Measurements from ENCODE around the gene TTC9.
"Not testable (repeated sequence)": the region's sequence is repeated elsewhere in the genome, so short reads cannot be mapped to it uniquely, and the experiment has no call there.

TTC9 gene

DNA sequence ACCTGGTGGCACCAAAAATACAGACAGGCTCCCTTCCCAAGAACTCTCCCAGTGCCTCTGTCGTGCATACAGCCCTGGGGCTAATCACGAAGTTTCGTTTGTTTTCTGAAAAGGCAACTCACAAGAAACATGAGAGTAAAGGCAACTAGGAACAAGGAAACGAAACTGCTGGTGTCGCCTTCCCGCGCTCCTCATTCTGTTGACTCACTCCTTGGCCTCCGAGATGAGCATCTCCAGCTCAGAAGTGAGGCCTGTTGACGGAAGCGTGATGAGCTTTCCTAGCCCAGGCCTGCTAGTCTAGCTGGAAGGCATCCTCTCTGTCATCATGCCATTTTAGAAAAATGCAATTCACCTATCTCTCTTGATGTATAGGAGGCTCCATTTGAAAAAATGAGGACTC lies 50.5 kb downstream of the TTC9 start:
- Histone ChIP-seq H3K27ac (ENCODE audit: low read length) (no peak overlapping the region), H3K27me3 (ENCODE audit: low read depth, low read length) (no peaks in the 10 kb centered on the region), H3K4me1 (ENCODE audit: control insufficient read depth in 1 of 2, insufficient read depth in 2 of 2, low read length in 2 of 2) (no peaks in the 10 kb centered on the region), H3K4me3 (ENCODE audit: low read depth in 1 of 2, low read length in 2 of 2) (no peak overlapping the region), H3K36me3 (ENCODE audit: control insufficient read depth in 1 of 2, insufficient read depth in 2 of 2, low read length in 2 of 2) (no peaks in the 10 kb centered on the region), H3K9me3 (ENCODE audit: control insufficient read depth in 1 of 2, low read length in 2 of 2) (no peaks in the 10 kb centered on the region)

DNA sequence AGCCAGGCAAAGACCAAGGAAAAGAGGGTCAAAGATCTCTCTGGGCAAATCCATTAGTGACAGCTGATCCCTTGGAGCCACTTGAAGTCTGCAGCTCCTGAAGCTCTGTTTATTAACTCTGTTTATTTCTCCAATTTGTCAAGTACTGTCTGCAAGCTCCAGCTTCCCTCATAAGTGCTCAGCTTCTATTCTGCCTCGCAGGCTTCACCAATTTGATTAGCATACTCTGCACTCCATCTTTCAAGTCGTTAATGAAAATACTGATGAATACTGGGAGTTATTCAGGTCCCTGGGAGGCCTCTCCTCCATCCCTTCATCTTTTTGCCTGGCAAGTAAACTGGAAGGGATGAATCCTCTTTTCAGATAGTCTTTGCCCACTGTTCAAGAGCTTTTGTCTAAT lies 54.3 kb downstream of the TTC9 start:
- Histone ChIP-seq H3K9me3 (ENCODE audit: control insufficient read depth in 1 of 2, low read length in 2 of 2) (no peaks in the 10 kb centered on the region), H3K4me1 (ENCODE audit: control insufficient read depth in 1 of 2, insufficient read depth in 2 of 2, low read length in 2 of 2) (no peaks in the 10 kb centered on the region), H3K4me3 (ENCODE audit: low read depth in 1 of 2, low read length in 2 of 2) (no peak overlapping the region), H3K27me3 (ENCODE audit: low read depth, low read length) (no peaks in the 10 kb centered on the region), H3K27ac (ENCODE audit: low read length) (no peak overlapping the region), H3K36me3 (ENCODE audit: control insufficient read depth in 1 of 2, insufficient read depth in 2 of 2, low read length in 2 of 2) (no peaks in the 10 kb centered on the region)

DNA sequence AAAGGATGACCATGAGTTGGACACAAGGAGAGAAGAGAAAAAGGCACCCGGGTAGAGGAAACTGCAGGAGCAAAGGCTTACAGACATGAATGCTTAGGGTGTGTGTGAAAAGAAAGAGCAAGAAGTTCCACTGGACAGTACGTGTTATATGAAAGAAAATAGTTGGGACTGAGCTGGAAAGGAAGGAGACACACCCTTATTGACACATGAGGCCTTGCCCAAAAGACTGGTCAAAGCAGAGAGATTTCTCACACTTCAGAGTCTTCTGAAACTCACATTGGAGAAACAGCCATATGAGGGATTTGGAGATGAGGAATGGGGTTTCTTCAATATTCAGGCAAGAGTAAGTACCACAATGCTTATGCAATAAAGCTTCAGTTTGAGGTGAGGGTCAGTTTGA lies 56.0 kb downstream of the TTC9 start:
- Histone ChIP-seq H3K4me3 (ENCODE audit: low read depth in 1 of 2, low read length in 2 of 2) (no peak overlapping the region), H3K4me1 (ENCODE audit: control insufficient read depth in 1 of 2, insufficient read depth in 2 of 2, low read length in 2 of 2) (no peaks in the 10 kb centered on the region), H3K9me3 (ENCODE audit: control insufficient read depth in 1 of 2, low read length in 2 of 2) (no peaks in the 10 kb centered on the region), H3K27me3 (ENCODE audit: low read depth, low read length) (no peaks in the 10 kb centered on the region), H3K27ac (ENCODE audit: low read length) (no peak overlapping the region), H3K36me3 (ENCODE audit: control insufficient read depth in 1 of 2, insufficient read depth in 2 of 2, low read length in 2 of 2) (no peaks in the 10 kb centered on the region)

DNA sequence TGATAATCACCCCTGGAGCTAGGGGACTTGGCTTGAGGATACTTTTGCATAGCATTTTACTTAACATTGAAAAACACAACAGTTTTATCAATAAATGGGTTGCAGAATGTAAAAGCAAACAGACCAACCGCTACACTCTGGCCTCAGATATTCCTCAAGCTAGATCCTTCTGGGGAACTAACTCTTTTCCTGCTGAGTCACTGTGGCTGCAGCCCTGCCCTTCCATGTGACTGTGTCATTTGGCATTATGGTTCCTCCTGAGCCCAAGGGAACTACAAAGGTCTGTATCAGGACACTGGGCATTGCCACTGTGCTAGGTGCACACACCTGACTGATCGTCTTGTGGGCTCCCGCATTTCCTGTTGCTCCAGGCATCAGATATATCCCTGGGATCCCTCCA lies 56.6 kb downstream of the TTC9 start:
- Histone ChIP-seq H3K9me3 (ENCODE audit: control insufficient read depth in 1 of 2, low read length in 2 of 2) (no peaks in the 10 kb centered on the region), H3K27ac (ENCODE audit: low read length) (no peak overlapping the region), H3K27me3 (ENCODE audit: low read depth, low read length) (no peaks in the 10 kb centered on the region), H3K4me1 (ENCODE audit: control insufficient read depth in 1 of 2, insufficient read depth in 2 of 2, low read length in 2 of 2) (no peaks in the 10 kb centered on the region), H3K36me3 (ENCODE audit: control insufficient read depth in 1 of 2, insufficient read depth in 2 of 2, low read length in 2 of 2) (no peaks in the 10 kb centered on the region), H3K4me3 (ENCODE audit: low read depth in 1 of 2, low read length in 2 of 2) (no peak overlapping the region)

DNA sequence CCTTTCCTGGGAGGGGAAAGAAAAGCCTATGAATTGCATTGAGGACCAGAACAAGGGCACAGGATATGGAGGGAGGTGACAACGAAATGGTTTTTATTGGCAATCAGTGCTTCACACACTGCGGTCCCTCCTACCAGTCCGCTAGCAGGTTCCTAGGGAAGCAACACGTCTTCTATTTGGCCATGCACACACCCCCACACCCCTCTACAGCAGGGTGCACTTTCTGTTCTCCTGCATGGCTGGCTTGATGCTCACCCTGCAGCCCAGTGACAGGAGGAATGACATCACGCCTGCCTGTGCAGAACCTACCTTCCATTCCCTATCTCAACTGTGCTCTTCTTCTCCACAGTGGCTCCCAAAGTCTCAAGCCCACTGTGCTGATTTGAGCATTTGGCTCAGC lies 57.9 kb downstream of the TTC9 start:
- Histone ChIP-seq H3K27ac (ENCODE audit: low read length) (no peak overlapping the region), H3K36me3 (ENCODE audit: control insufficient read depth in 1 of 2, insufficient read depth in 2 of 2, low read length in 2 of 2) (no peaks in the 10 kb centered on the region), H3K9me3 (ENCODE audit: control insufficient read depth in 1 of 2, low read length in 2 of 2) (no peaks in the 10 kb centered on the region), H3K4me1 (ENCODE audit: control insufficient read depth in 1 of 2, insufficient read depth in 2 of 2, low read length in 2 of 2) (no peaks in the 10 kb centered on the region), H3K4me3 (ENCODE audit: low read depth in 1 of 2, low read length in 2 of 2) (no peak overlapping the region), H3K27me3 (ENCODE audit: low read depth, low read length) (no peaks in the 10 kb centered on the region)

DNA sequence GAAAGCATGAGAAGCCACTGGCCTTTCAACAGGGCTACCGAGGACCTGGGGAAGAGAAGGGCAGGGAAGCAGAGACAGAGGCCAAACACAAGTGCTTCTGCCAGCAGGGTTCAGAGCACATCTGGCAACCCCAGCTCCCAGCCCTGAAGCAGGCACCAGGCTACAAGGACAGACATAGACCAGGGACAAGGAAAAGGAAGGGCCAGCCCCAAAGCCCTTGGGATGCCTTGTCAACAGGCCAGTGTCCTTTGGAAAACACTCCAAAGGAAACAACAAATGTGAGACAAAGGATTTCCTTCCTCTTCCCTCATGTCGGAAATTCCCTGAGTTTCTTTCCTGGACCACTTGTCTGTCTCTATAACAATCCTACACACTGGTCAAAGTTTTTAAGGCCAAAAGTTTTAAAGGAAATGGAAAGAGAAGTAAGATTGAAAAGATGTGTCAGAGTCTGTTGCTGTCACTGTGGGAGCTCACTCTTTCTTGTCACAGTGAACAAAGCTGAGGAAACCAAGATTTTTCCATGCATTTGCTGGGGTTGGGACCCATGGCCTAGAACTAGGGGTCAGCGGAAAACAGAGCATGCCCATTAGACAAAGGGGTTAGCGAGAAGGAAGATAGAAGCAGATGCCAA lies 59.4 kb downstream of the TTC9 start:
- Histone ChIP-seq H3K4me1 (ENCODE audit: control insufficient read depth in 1 of 2, insufficient read depth in 2 of 2, low read length in 2 of 2) (no peaks in the 10 kb centered on the region), H3K9me3 (ENCODE audit: control insufficient read depth in 1 of 2, low read length in 2 of 2) (no peaks in the 10 kb centered on the region), H3K27ac (ENCODE audit: low read length) (no peak overlapping the region), H3K4me3 (ENCODE audit: low read depth in 1 of 2, low read length in 2 of 2) (no peak overlapping the region), H3K27me3 (ENCODE audit: low read depth, low read length) (no peaks in the 10 kb centered on the region), H3K36me3 (ENCODE audit: control insufficient read depth in 1 of 2, insufficient read depth in 2 of 2, low read length in 2 of 2) (no peaks in the 10 kb centered on the region)

DNA sequence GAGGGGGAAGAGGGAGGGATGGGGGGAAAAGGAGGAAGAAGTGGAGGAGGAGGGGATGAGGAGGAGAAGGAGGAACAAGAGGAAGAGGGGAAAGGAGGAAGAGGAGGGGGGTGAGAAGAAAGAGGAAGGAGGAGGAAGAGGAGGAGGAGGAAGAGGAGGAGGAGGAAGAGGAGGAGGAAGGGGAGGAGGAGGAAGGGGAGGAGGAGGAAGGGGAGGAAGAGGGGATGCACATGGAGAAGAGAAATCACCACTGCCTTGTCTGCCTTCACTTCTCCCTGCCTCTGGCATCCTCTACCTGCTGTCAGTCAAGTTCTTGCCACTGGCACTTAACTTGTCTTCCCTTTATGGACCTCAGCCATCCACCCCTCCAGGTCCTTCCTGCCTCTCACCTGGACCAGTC lies 59.9 kb downstream of the TTC9 start:
- no peaks in the 10 kb centered on the region for H3K4me1 ChIP-seq (ENCODE audit: control insufficient read depth in 1 of 2, insufficient read depth in 2 of 2, low read length in 2 of 2)

DNA sequence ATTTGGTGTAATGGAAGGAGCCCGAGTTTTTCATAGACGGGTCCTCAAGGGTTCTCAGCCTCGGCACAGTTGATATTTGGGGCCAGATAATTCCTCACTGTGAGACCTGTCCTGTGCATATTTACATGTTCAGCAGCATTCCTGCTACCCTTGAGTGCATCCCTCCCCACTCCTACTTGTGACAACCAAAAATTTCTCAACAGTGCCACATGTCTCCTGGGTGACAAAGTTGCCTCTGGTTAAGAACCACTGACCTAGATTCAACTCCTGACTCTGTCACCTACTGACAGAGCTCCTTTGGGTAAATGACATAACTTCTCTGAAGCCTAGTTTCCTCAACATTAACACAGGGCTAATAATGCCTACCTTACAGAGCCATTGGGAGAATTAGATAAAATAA lies 60.4 kb downstream of the TTC9 start:
- no peaks in the 10 kb centered on the region for H3K27me3 ChIP-seq (ENCODE audit: low read depth, low read length)
- no peak overlapping the region for H3K27ac ChIP-seq (ENCODE audit: low read length)
- H3K4me1 ChIP-seq (ENCODE audit: control insufficient read depth in 1 of 2, insufficient read depth in 2 of 2, low read length in 2 of 2): no peaks in the 10 kb centered on the region
- no peaks in the 10 kb centered on the region for H3K36me3 ChIP-seq (ENCODE audit: control insufficient read depth in 1 of 2, insufficient read depth in 2 of 2, low read length in 2 of 2)
- H3K9me3 ChIP-seq (ENCODE audit: control insufficient read depth in 1 of 2, low read length in 2 of 2): no peaks in the 10 kb centered on the region
- H3K4me3 ChIP-seq (ENCODE audit: low read depth in 1 of 2, low read length in 2 of 2): no peak overlapping the region

More for the DNA sequence above, 59.9 kb downstream of the TTC9 start:
- H3K4me3 ChIP-seq (ENCODE audit: low read depth in 1 of 2, low read length in 2 of 2): no peak overlapping the region
- no peaks in the 10 kb centered on the region for H3K27me3 ChIP-seq (ENCODE audit: low read depth, low read length)
- H3K36me3 ChIP-seq (ENCODE audit: control insufficient read depth in 1 of 2, insufficient read depth in 2 of 2, low read length in 2 of 2): no peaks in the 10 kb centered on the region
- H3K27ac ChIP-seq (ENCODE audit: low read length): no peak overlapping the region
- H3K9me3 ChIP-seq (ENCODE audit: control insufficient read depth in 1 of 2, low read length in 2 of 2): no peaks in the 10 kb centered on the region

DNA sequence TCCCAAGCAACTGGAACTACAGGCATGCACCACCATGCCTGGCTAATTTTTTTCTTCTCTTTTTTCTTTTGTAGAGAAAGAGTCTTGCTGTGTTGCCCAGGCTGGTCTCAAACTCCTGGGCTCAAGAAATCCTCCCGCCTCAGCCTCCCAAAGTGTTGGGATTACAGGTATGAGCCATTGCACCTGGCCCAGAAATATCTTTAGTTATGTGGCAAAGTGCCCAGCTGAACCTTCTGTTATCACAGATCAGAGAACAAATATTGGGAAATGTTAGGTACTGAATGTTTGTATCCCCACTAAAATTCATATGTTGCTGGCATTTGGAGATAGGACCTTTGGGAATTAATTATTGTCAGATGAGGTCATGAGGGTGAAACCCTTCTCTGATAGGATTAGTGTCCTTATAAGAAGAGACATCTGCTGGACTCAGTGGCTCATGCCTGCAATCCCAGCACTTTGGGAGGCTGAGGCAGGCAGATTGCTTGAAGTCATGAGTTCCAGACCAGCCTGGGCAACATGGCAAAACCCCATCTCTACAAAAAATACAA lies 62.0 kb downstream of the TTC9 start:
- not testable (repeated sequence) for H3K36me3 ChIP-seq (ENCODE audit: control insufficient read depth in 1 of 2, insufficient read depth in 2 of 2, low read length in 2 of 2); H3K27ac ChIP-seq (ENCODE audit: low read length)

DNA sequence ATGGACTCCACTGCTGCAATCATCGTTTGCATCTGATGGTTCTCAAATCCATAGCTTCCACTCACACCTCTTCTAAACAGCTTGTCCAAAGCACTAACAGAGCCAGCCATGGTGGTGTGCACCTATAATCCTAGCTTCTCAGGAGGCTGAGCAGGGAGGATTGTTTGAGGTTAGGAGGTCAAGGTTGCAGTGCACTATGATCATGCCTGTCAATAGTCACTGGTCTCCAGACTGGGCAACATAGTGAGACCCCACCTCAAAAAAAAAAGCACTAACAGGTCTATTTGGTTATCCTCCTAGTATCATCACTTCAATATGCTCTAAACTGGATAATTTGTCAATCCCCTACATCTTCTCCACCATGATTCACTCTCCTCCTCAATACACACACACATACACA lies 63.2 kb downstream of the TTC9 start:
- no peaks in the 10 kb centered on the region for H3K9me3 ChIP-seq (ENCODE audit: control insufficient read depth in 1 of 2, low read length in 2 of 2)
- H3K36me3 ChIP-seq (ENCODE audit: control insufficient read depth in 1 of 2, insufficient read depth in 2 of 2, low read length in 2 of 2): no peaks in the 10 kb centered on the region
- H3K27ac ChIP-seq (ENCODE audit: low read length): no peak overlapping the region
- H3K27me3 ChIP-seq (ENCODE audit: low read depth, low read length): no peaks in the 10 kb centered on the region
- no peaks in the 10 kb centered on the region for H3K4me1 ChIP-seq (ENCODE audit: control insufficient read depth in 1 of 2, insufficient read depth in 2 of 2, low read length in 2 of 2)
- H3K4me3 ChIP-seq (ENCODE audit: low read depth in 1 of 2, low read length in 2 of 2): no peak overlapping the region

More for the DNA sequence above, 62.0 kb downstream of the TTC9 start:
- not testable (repeated sequence) for H3K9me3 ChIP-seq (ENCODE audit: control insufficient read depth in 1 of 2, low read length in 2 of 2); H3K27me3 ChIP-seq (ENCODE audit: low read depth, low read length); H3K4me3 ChIP-seq (ENCODE audit: low read depth in 1 of 2, low read length in 2 of 2); H3K4me1 ChIP-seq (ENCODE audit: control insufficient read depth in 1 of 2, insufficient read depth in 2 of 2, low read length in 2 of 2)

DNA sequence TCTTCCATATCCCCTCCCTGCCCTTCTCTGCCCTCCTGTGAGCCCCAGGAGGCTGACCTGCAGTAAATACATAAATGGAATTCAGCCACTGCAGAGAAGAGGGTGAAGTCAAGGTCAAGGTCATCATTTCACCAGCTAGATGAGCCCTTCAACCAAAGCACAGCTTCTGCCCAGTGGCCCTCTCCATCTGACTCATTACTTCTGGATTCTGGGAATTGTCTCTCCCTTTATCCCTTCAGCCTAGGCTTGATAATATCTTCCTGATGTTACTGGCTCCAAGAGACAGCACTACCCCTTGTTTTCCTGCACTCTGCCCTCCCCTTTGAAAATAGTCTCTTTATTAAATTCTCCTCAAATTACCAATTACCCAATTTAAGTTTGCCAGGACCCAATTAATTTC lies 64.5 kb downstream of the TTC9 start:
- no peaks in the 10 kb centered on the region for H3K9me3 ChIP-seq (ENCODE audit: control insufficient read depth in 1 of 2, low read length in 2 of 2)
- no peak overlapping the region for H3K4me3 ChIP-seq (ENCODE audit: low read depth in 1 of 2, low read length in 2 of 2)
- no peaks in the 10 kb centered on the region for H3K27me3 ChIP-seq (ENCODE audit: low read depth, low read length)
- H3K36me3 ChIP-seq (ENCODE audit: control insufficient read depth in 1 of 2, insufficient read depth in 2 of 2, low read length in 2 of 2): no peaks in the 10 kb centered on the region
- H3K27ac ChIP-seq (ENCODE audit: low read length): no peak overlapping the region
- no peaks in the 10 kb centered on the region for H3K4me1 ChIP-seq (ENCODE audit: control insufficient read depth in 1 of 2, insufficient read depth in 2 of 2, low read length in 2 of 2)
